ENCODE results near the gene CDK19. TPM values are rescaled to one million over a fixed set of nuclear protein-coding genes. Genes with fewer than 3 reads are reported as not detected.

The CDK19 gene
- total RNA-seq, 3 donors from 2014 or later (not counting 1 experiment from before 2014, with no cell fraction given) = 21.2 to 30.8 (median 25.9) TPM

GRCh38 chr6:110613356-110613755 lies 201.9 kb downstream of the CDK19 start:
- ATAC-seq (no peak), DNase-seq (no peak)
- Mint-ChIP-seq H3K36me3 (peaks cover 9% of the 10 kb centered on the region), H3K9me3 (no peaks in the 10 kb centered on the region), H3K4me3 (no peak overlapping the region), H3K4me1 (peaks cover under 1 to 11% of the 10 kb centered on the region in 2 donors), H3K27ac (no peak overlapping the region), H3K27me3 (ENCODE audit: low read depth in 2 of 2) (no peaks in the 10 kb centered on the region)
- no peaks in the 10 kb centered on the region for H3K27me3 ChIP-seq (ENCODE audit: control insufficient read depth, insufficient read depth, low read length)
- 89% methylated on average over 6 of the region's 6 CpGs for WGBS (ENCODE audit: insufficient coverage)
- no peaks in the 10 kb centered on the region for H3K4me1 ChIP-seq (ENCODE audit: control insufficient read depth, insufficient read depth, low read length)
- no peak for TF ChIP-seq CTCF (IDR thresholded peaks at IDR 0.05)
- H3K4me3 ChIP-seq (ENCODE audit: low read length) = no peak overlapping the region
- H3K27ac ChIP-seq (ENCODE audit: low read length) = no peak overlapping the region
- peaks cover 17% of the 10 kb centered on the region for H3K36me3 ChIP-seq (ENCODE audit: control insufficient read depth, insufficient read depth, low read length)
- intact Hi-C loops (cut with micrococcal nuclease) = no loop called here
- H3K9me3 ChIP-seq (ENCODE audit: control insufficient read depth, insufficient read depth, low read length) = no peaks in the 10 kb centered on the region

GRCh38 chr6:110612298-110612697 lies 203.0 kb downstream of the CDK19 start:
- H3K9me3 ChIP-seq (ENCODE audit: control insufficient read depth, insufficient read depth, low read length) = no peaks in the 10 kb centered on the region
- intact Hi-C loops (cut with micrococcal nuclease) = no loop called here
- H3K27ac ChIP-seq (ENCODE audit: low read length) = no peak overlapping the region
- no peak overlapping the region for H3K4me3 ChIP-seq (ENCODE audit: low read length)
- 100% methylated on average over 1 of the region's 1 CpG for WGBS (ENCODE audit: insufficient coverage)
- H3K27me3 ChIP-seq (ENCODE audit: control insufficient read depth, insufficient read depth, low read length) = no peaks in the 10 kb centered on the region
- H3K36me3 Mint-ChIP-seq = peaks cover 9% of the 10 kb centered on the region
- no peak overlapping the region for H3K4me3 Mint-ChIP-seq
- no peak for TF ChIP-seq CTCF (IDR thresholded peaks at IDR 0.05)
- no peak for ATAC-seq
- no peaks in the 10 kb centered on the region for H3K4me1 ChIP-seq (ENCODE audit: control insufficient read depth, insufficient read depth, low read length)
- no peak for DNase-seq
- no peaks in the 10 kb centered on the region for H3K9me3 Mint-ChIP-seq
- H3K4me1 Mint-ChIP-seq = peaks cover 0 to 11% of the 10 kb centered on the region in 2 donors
- no peaks in the 10 kb centered on the region for H3K27me3 Mint-ChIP-seq (ENCODE audit: low read depth in 2 of 2)
- no peak overlapping the region for H3K27ac Mint-ChIP-seq
- H3K36me3 ChIP-seq (ENCODE audit: control insufficient read depth, insufficient read depth, low read length) = peaks cover 17% of the 10 kb centered on the region

GRCh38 chr6:110609101-110609500 lies 206.2 kb downstream of the CDK19 start:
- Mint-ChIP-seq H3K27me3 (ENCODE audit: low read depth in 2 of 2) (no peaks in the 10 kb centered on the region), H3K9me3 (no peaks in the 10 kb centered on the region), H3K36me3 (peaks cover 7% of the 10 kb centered on the region), H3K27ac (no peak overlapping the region), H3K4me3 (no peak overlapping the region), H3K4me1 (no peaks in the 10 kb centered on the region)
- WGBS (ENCODE audit: insufficient coverage) = no CpG with 5 or more reads among the region's 2 CpGs
- Histone ChIP-seq H3K4me1 (ENCODE audit: control insufficient read depth, insufficient read depth, low read length) (no peaks in the 10 kb centered on the region), H3K27me3 (ENCODE audit: control insufficient read depth, insufficient read depth, low read length) (no peaks in the 10 kb centered on the region), H3K27ac (ENCODE audit: low read length) (no peak overlapping the region), H3K36me3 (ENCODE audit: control insufficient read depth, insufficient read depth, low read length) (peaks cover 10% of the 10 kb centered on the region), H3K9me3 (ENCODE audit: control insufficient read depth, insufficient read depth, low read length) (no peaks in the 10 kb centered on the region), H3K4me3 (ENCODE audit: low read length) (no peak overlapping the region)
- TF ChIP-seq CTCF (IDR thresholded peaks at IDR 0.05) = no peak
- ATAC-seq = no peak
- intact Hi-C loops (cut with micrococcal nuclease) = no loop called here
- DNase-seq = no peak

- intact Hi-C loops (cut with micrococcal nuclease) = no loop called here
- peaks cover 2% of the 10 kb centered on the region for H3K36me3 ChIP-seq (ENCODE audit: control insufficient read depth, insufficient read depth, low read length)
- H3K27me3 ChIP-seq (ENCODE audit: control insufficient read depth, insufficient read depth, low read length) = no peaks in the 10 kb centered on the region
- H3K4me1 Mint-ChIP-seq = no peaks in the 10 kb centered on the region
- no peaks in the 10 kb centered on the region for H3K9me3 ChIP-seq (ENCODE audit: control insufficient read depth, insufficient read depth, low read length)
- no peaks in the 10 kb centered on the region for H3K27me3 Mint-ChIP-seq (ENCODE audit: low read depth in 2 of 2)
- no peaks in the 10 kb centered on the region for H3K4me1 ChIP-seq (ENCODE audit: control insufficient read depth, insufficient read depth, low read length)
- no peak for ATAC-seq
- no peak for DNase-seq
- H3K4me3 Mint-ChIP-seq = no peak overlapping the region
- no peaks in the 10 kb centered on the region for H3K9me3 Mint-ChIP-seq
- no peak overlapping the region for H3K4me3 ChIP-seq (ENCODE audit: low read length)
- no peak overlapping the region for H3K27ac ChIP-seq (ENCODE audit: low read length)
- WGBS (ENCODE audit: insufficient coverage) = 71% methylated on average over 2 of the region's 2 CpGs
- no peak for TF ChIP-seq CTCF (IDR thresholded peaks at IDR 0.05)
- H3K36me3 Mint-ChIP-seq = no peaks in the 10 kb centered on the region
- no peak overlapping the region for H3K27ac Mint-ChIP-seq
Observed at GRCh38 chr6:110608151-110608550, 207.1 kb downstream of the CDK19 start.

Data from natural killer cell (primary cell).